Measurements from ENCODE around the gene OMP. TPM values are rescaled to one million over a fixed set of nuclear protein-coding genes. Genes with fewer than 3 reads are reported as not detected.

OMP gene
- total and polyA plus RNA-seq, 2 donors (not counting 1 experiment from before 2014, with no cell fraction given): not detected

- peaks cover 15 to 20% of the 10 kb centered on the region in 2 donors for H3K4me1 ChIP-seq (ENCODE audit: control insufficient read depth in 2 of 2, insufficient read depth in 2 of 2, low read length in 2 of 2)
- WGBS (ENCODE audit: insufficient coverage): 91% methylated on average over 10 of the region's 11 CpGs
- ATAC-seq (ENCODE audit: low read depth) (no peak), DNase-seq (no peak)
- H3K9me3 Mint-ChIP-seq (ENCODE audit: insufficient read depth): peaks cover 6% of the 10 kb centered on the region
- H3K4me1 Mint-ChIP-seq: peaks cover 21% of the 10 kb centered on the region
- H3K27ac ChIP-seq (ENCODE audit: low read length in 2 of 2): no peak overlapping the region
- H3K36me3 ChIP-seq (replicated peaks in 1 of 2; ENCODE audit: control extremely low read depth in 1 of 2, control insufficient read depth in 1 of 2, extremely low read depth in 1 of 2, insufficient read depth in 2 of 2, low read length in 1 of 2): no peaks in the 10 kb centered on the region
- H3K4me3 ChIP-seq (ENCODE audit: control extremely low read depth in 1 of 5, extremely low read depth in 1 of 5, insufficient read depth in 1 of 5, low read depth in 2 of 5, low read length in 4 of 5): no peak overlapping the region
- no peak overlapping the region for H3K27ac Mint-ChIP-seq
- H3K9me3 ChIP-seq (ENCODE audit: control extremely low read depth in 1 of 3, control insufficient read depth in 2 of 3, insufficient read depth in 1 of 3, low read length in 2 of 3): peaks cover 0 to 7% (median 0%) of the 10 kb centered on the region in 3 donors
- POLR2A ChIA-PET: no interaction called here
- H3K79me2 ChIP-seq (ENCODE audit: control insufficient read depth, insufficient read depth, low read length): no peaks in the 10 kb centered on the region
- no peak overlapping the region for H3K9ac ChIP-seq (ENCODE audit: low read length)
- H4K20me1 ChIP-seq (ENCODE audit: control insufficient read depth, insufficient read depth, low read length, poor library complexity, severe bottlenecking): no peaks in the 10 kb centered on the region
- no peak overlapping the region for H2AFZ ChIP-seq (ENCODE audit: insufficient read depth, low read depth, low read length, poor library complexity, severe bottlenecking)
- no peak overlapping the region for H3K4me2 ChIP-seq (replicated peaks; ENCODE audit: low read depth, low read length, poor library complexity, severe bottlenecking)
- peaks cover 5% of the 10 kb centered on the region for H3K27me3 Mint-ChIP-seq
- no peak overlapping the region for H3K4me3 Mint-ChIP-seq
- peaks cover 0 to 13% (median 0%) of the 10 kb centered on the region in 4 experiments for H3K27me3 ChIP-seq (replicated peaks in 1 of 4; ENCODE audit: control extremely low read depth in 1 of 4, control insufficient read depth in 3 of 4, insufficient read depth in 4 of 4, low read length in 3 of 4)
- intact Hi-C loops (cut with micrococcal nuclease): no loop called here
- CTCF ChIA-PET: interaction anchor here (0.6 to 3.6 kb wide), 2 partner anchors 59 to 283 kb away, joined by 3 to 25 read pairs; no protein-coding TSS in a partner anchor
- TF ChIP-seq CTCF (IDR thresholded peaks at IDR 0.05) (no peak), EZH2 (IDR thresholded peaks at IDR 0.05; ENCODE audit: borderline replicate concordance, insufficient read depth, low read depth, low read length, poor library complexity, severe bottlenecking) (no peak)
Measured at GRCh38 chr11:77129069-77129841, 26.6 kb downstream of the OMP start.
